Measurements from ENCODE around the gene ZDHHC14. TPM values are rescaled to one million over a fixed set of nuclear protein-coding genes. Genes with fewer than 3 reads are reported as not detected.

The ZDHHC14 gene
- polyA plus RNA-seq, 6 donors from 2014 or later, result 1.7 to 10.5 (median 4.1) TPM

- Mint-ChIP-seq H3K9me3 (no peaks in the 10 kb centered on the region), H3K27me3 (no peaks in the 10 kb centered on the region), H3K36me3 (no peaks in the 10 kb centered on the region), H3K4me3 (peak overlapping the region in 6 of 8 donors; percentile 23 to 84 (median 64)), H3K4me1 (peaks cover 37 to 64% (median 37%) of the 10 kb centered on the region in 3 donors), H3K27ac (peak overlapping the region; percentile 86 to 90 (median 89))
- ATAC-seq (ENCODE audit: low read depth in 2 of 2), result peak; percentile 55 to 57
- DNase-seq, result peak; percentile 29
These were observed 234.4 kb downstream of the ZDHHC14 start for GRCh38 chr6:157615420-157615769.

DNA sequence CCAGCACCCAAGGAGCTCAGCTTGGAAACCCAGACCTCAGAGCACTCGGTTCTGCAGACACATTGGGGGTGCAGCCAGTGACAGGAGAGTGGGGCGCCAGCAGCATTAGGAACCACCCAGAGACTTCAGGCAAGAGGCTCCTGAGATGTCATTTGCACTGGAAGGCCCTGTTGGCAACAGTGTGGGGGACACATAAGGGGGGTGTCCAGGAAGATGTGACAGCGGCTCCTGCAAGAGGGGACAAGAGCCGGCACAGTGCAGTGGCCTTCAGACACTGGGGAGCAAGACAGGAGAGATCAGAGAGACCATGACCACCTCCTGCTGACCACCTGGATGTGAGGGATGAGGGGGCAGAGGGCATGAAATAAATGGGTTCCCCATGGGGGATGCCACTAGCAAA lies 235.0 kb downstream of the ZDHHC14 start:
- H3K36me3 Mint-ChIP-seq, result no peaks in the 10 kb centered on the region
- no peaks in the 10 kb centered on the region for H3K27me3 Mint-ChIP-seq
- peak overlapping the region in 1 of 8 donors; percentile 84 for H3K4me3 Mint-ChIP-seq
- H3K9me3 Mint-ChIP-seq, result no peaks in the 10 kb centered on the region
- peaks cover 34 to 58% (median 37%) of the 10 kb centered on the region in 3 donors for H3K4me1 Mint-ChIP-seq
- DNase-seq (no peak), ATAC-seq (ENCODE audit: low read depth in 2 of 2) (no peak)
- peak overlapping the region in 3 of 6 donors; percentile 39 to 89 (median 86) for H3K27ac Mint-ChIP-seq

DNA sequence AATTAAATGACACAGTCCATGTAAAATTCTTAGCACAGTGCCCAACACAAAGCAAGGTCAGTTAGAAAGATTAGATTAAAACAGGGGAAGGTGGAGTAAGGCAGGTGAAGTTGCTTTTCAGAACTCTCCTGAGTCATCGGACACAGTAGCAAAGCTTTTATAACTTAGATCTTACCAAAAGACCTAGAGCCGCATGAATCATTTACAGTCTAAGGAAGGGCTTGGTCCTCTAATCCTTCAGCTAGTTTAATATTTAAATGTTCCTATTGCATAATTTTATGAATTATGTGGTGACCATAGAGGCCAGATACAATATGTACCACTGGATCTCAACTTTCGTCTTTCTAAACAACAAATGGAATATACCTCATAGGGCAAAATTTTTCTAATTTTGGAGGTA lies 240.0 kb downstream of the ZDHHC14 start:
- Mint-ChIP-seq H3K27ac (no peak overlapping the region), H3K36me3 (peaks cover 9 to 15% of the 10 kb centered on the region in 2 donors), H3K9me3 (peaks cover 0 to 5% (median 0%) of the 10 kb centered on the region in 7 donors), H3K27me3 (no peaks in the 10 kb centered on the region), H3K4me1 (peaks cover 3 to 17% (median 7%) of the 10 kb centered on the region in 3 donors), H3K4me3 (no peak overlapping the region)
- ATAC-seq (ENCODE audit: low read depth in 2 of 2), result no peak
- DNase-seq, result no peak

DNA sequence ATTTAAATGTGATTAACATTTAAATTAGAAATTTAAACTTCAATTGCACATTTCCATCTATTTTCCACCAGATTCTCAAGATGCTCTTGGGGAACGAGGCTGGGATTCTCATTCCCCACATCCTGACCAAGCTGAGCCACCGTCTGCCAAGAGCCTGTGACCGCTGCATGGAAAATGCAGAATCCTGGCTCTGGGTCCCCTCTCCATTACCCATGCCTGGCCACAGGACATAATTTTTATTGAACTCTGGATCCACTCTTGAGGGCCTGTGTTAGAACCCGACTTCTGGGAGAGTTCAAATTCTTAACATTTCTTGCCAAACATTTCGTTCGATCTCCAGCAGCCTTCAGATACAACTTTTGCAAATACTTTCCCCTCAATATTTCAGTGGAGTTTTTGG lies 240.4 kb downstream of the ZDHHC14 start:
- no peak for ATAC-seq (ENCODE audit: low read depth in 2 of 2)
- Mint-ChIP-seq H3K9me3 (peaks cover 0 to 5% (median 0%) of the 10 kb centered on the region in 7 donors), H3K27ac (no peak overlapping the region)

GRCh38 chr6:157622427-157622826 lies 241.4 kb downstream of the ZDHHC14 start:
- peaks cover 9 to 15% of the 10 kb centered on the region in 2 donors for H3K36me3 Mint-ChIP-seq
- H3K27me3 Mint-ChIP-seq, result no peaks in the 10 kb centered on the region
- no peak overlapping the region for H3K27ac Mint-ChIP-seq
- DNase-seq, result no peak
- peaks cover 0 to 5% (median 0%) of the 10 kb centered on the region in 7 donors for H3K9me3 Mint-ChIP-seq
- no peak for ATAC-seq (ENCODE audit: low read depth in 2 of 2)
- peaks cover 0 to 12% (median 4%) of the 10 kb centered on the region in 3 donors for H3K4me1 Mint-ChIP-seq
- no peak overlapping the region for H3K4me3 Mint-ChIP-seq

More for the DNA sequence above, 240.4 kb downstream of the ZDHHC14 start:
- H3K36me3 Mint-ChIP-seq, result peaks cover 9 to 15% of the 10 kb centered on the region in 2 donors
- H3K4me1 Mint-ChIP-seq, result peaks cover 0 to 12% (median 4%) of the 10 kb centered on the region in 3 donors
- no peak for DNase-seq
- no peak overlapping the region for H3K4me3 Mint-ChIP-seq
- H3K27me3 Mint-ChIP-seq, result no peaks in the 10 kb centered on the region

DNA sequence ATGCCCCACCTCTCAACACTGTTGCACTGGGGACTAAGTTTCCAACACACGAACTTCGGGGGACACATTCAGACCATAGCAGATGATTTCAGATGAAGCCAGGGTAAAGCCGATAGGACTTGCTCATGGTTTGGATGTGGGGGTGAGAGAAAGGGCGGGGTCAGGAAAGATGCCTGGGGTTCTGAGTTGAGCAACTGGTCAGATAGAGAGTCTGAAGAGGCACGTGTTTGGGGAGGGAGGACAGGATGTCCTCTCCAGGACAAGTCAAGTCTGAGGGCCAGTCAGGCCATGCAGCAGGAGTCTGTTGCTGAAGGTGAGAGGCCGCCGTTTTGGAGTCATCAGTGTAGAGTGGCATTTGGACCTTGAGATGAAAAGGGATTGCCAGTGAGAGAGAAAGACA lies 244.1 kb downstream of the ZDHHC14 start:
- Mint-ChIP-seq H3K4me1 (peaks cover 4 to 24% (median 6%) of the 10 kb centered on the region in 3 donors), H3K27ac (peak overlapping the region in 1 of 6 donors; percentile 57), H3K36me3 (peaks cover 9 to 15% of the 10 kb centered on the region in 2 donors), H3K9me3 (peaks cover 0 to 5% (median 0%) of the 10 kb centered on the region in 7 donors), H3K4me3 (no peak overlapping the region), H3K27me3 (no peaks in the 10 kb centered on the region)
- no peak for DNase-seq
- ATAC-seq (ENCODE audit: low read depth in 2 of 2), result no peak

- Mint-ChIP-seq H3K4me1 (peaks cover 4 to 24% (median 6%) of the 10 kb centered on the region in 3 donors), H3K36me3 (peaks cover 9 to 15% of the 10 kb centered on the region in 2 donors), H3K27me3 (no peaks in the 10 kb centered on the region), H3K27ac (no peak overlapping the region), H3K4me3 (no peak overlapping the region), H3K9me3 (peaks cover 0 to 5% (median 0%) of the 10 kb centered on the region in 7 donors)
- no peak for DNase-seq
- ATAC-seq (ENCODE audit: low read depth in 2 of 2), result no peak
These were observed 244.8 kb downstream of the ZDHHC14 start for GRCh38 chr6:157625764-157626163.

DNA sequence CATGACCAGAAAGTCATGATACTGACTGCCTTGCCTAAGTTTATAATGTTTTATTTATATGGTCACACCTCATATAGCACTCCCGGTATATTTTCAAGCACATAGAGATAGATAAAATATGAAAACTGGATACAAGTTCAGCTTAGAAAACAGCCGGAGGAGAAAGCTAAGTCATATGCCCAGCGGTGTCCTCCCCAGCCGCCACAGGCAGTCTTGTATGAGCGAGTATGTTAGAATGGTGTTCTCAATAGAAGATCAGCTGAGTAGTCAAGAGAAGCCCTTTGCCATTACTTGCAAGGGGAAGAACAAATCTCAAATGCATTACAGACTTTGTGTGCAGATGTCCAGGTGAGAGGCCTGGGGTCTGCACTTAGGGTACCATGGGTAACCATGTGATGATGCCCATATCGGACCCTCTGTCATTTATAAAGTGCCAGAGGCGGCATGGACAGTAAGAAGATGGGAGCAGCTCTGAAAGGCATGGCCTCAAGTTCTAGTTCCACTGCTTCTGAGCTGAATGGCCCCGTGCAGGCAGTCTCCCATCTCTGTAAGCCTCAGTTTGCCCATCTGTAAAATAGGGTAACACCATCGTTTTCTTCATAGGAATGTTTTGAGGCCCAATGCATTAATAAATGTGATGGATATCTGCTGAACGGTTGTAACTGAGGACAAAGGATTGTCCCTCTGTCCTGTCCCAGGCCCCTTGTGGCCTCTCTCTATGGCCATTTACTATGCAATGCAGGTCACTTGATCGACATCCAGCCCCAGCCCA lies 246.4 kb downstream of the ZDHHC14 start:
- no peak for DNase-seq
- Mint-ChIP-seq H3K27ac (peak overlapping the region in 1 of 6 donors; percentile 30), H3K4me3 (no peak overlapping the region), H3K9me3 (peaks cover 0 to 5% (median 0%) of the 10 kb centered on the region in 7 donors), H3K4me1 (peaks cover 4 to 24% (median 6%) of the 10 kb centered on the region in 3 donors), H3K27me3 (no peaks in the 10 kb centered on the region), H3K36me3 (peaks cover 4 to 13% of the 10 kb centered on the region in 2 donors)
- ATAC-seq (ENCODE audit: low read depth in 2 of 2), result no peak

- Mint-ChIP-seq H3K4me3 (peak overlapping the region in 2 of 8 donors; percentile 37 to 51), H3K9me3 (no peaks in the 10 kb centered on the region), H3K27ac (peak overlapping the region in 3 of 6 donors; percentile 9 to 47 (median 32))
These were observed 247.5 kb downstream of the ZDHHC14 start for GRCh38 chr6:157628463-157628862.

DNA sequence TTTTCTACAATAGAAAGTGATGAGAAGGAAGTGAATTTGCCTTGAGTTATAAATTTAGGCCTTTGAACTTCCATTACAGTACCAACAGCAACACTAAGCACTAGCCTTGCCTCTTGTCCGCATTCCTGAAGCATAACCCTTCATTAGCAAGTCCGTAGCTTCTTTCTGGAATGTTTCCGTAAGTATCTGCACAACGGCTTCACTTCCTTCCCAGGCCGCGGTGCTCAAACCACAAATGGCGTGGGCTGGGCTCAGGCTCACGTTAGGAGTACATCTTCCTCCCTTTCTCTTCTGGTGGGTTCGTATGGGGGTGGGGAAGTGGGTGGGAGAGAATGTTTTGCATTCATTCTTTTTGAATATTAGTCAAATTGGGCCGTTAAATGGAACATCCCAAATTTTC lies 248.2 kb downstream of the ZDHHC14 start:
- Mint-ChIP-seq H3K27me3 (no peaks in the 10 kb centered on the region), H3K4me1 (peaks cover 4 to 19% (median 6%) of the 10 kb centered on the region in 3 donors), H3K4me3 (peak overlapping the region in 4 of 8 donors; percentile 9 to 63 (median 35)), H3K27ac (peak overlapping the region in 1 of 6 donors; percentile 24), H3K36me3 (peaks cover 0 to 11% of the 10 kb centered on the region in 2 donors), H3K9me3 (no peaks in the 10 kb centered on the region)
- DNase-seq, result no peak
- ATAC-seq (ENCODE audit: low read depth in 2 of 2), result no peak

More at GRCh38 chr6:157628463-157628862, 247.5 kb downstream of the ZDHHC14 start:
- Mint-ChIP-seq H3K27me3 (no peaks in the 10 kb centered on the region), H3K36me3 (peaks cover 3 to 11% of the 10 kb centered on the region in 2 donors), H3K4me1 (peaks cover 4 to 19% (median 6%) of the 10 kb centered on the region in 3 donors)
- no peak for ATAC-seq (ENCODE audit: low read depth in 2 of 2)
- DNase-seq, result no peak

DNA sequence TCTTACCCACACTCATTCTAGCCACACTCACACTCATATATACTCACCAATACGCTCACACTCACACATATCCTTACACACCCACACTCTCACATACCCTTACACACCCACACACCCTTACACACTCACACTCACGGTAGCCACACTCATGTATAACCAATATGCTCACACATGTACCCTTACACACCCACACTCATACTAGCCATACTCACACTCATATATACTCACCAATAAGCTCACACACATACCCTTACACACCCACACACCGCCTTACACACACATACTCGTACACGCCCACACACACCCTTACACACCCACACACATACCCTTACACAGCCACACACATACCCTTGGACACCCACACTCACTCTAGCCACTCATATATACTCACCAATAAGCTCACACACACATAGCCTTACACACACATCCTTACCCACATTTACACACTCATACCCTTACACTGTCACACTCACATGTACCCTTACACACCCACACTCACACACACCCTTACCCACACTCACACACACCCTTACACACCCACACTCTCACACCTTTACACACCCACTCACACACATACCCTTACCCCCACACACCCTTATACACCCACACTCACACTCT lies 249.6 kb downstream of the ZDHHC14 start:
- peaks cover 0 to 8% of the 10 kb centered on the region in 2 donors for H3K36me3 Mint-ChIP-seq
- no peaks in the 10 kb centered on the region for H3K27me3 Mint-ChIP-seq
- ATAC-seq (ENCODE audit: low read depth in 2 of 2) (no peak), DNase-seq (no peak)
- no peak overlapping the region for H3K4me3 Mint-ChIP-seq
- H3K27ac Mint-ChIP-seq, result no peak overlapping the region
- no peaks in the 10 kb centered on the region for H3K9me3 Mint-ChIP-seq
- H3K4me1 Mint-ChIP-seq, result peaks cover 0 to 19% (median 6%) of the 10 kb centered on the region in 3 donors

DNA sequence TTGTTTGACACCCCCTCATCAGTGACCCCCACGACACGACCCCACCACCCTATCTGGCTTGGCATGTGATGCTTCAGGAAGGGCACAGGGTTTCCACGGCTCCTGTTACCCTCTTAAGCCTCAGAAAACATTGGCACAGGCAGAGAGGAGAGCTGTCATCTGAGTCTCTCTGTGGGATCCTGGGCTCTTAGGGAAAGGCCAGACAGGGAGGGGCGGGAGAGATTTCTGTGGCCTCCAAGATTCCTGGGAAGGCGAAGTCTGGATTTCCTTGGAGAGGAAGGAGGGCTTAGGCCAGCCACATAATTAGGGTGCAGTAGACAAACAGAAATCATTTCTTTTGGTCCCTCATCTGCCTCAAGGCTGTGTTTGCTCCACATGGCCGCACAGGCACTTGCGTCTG lies 250.4 kb downstream of the ZDHHC14 start:
- H3K4me3 Mint-ChIP-seq, result no peak overlapping the region
- H3K27me3 Mint-ChIP-seq, result no peaks in the 10 kb centered on the region
- no peak overlapping the region for H3K27ac Mint-ChIP-seq
- no peaks in the 10 kb centered on the region for H3K9me3 Mint-ChIP-seq
- DNase-seq (no peak), ATAC-seq (ENCODE audit: low read depth in 2 of 2) (no peak)
- peaks cover 0 to 13% of the 10 kb centered on the region in 2 donors for H3K36me3 Mint-ChIP-seq
- H3K4me1 Mint-ChIP-seq, result peaks cover 0 to 19% (median 6%) of the 10 kb centered on the region in 3 donors

GRCh38 chr6:157631838-157632614 lies 251.0 kb downstream of the ZDHHC14 start:
- no peak for ATAC-seq (ENCODE audit: low read depth in 2 of 2)
- Mint-ChIP-seq H3K27me3 (no peaks in the 10 kb centered on the region), H3K9me3 (no peaks in the 10 kb centered on the region), H3K27ac (no peak overlapping the region), H3K4me1 (peaks cover 0 to 21% (median 6%) of the 10 kb centered on the region in 3 donors), H3K36me3 (peaks cover 4 to 18% of the 10 kb centered on the region in 2 donors), H3K4me3 (no peak overlapping the region)
- DNase-seq, result no peak
